AG10803 (cell line): ENCODE measurements around the gene CKB.
A peak's percentile ranks its signal among the peaks of the same experiment; 100 is the strongest.

Experiments
- DNase-seq: peaks from one replicate; pipeline ENCODE4 v3.0.0; 2010; ENCODE audit warnings: low read depth
- H3K4me3 ChIP-seq: 2 replicates; pipeline ENCODE4 v1.5.1; 2011; ENCODE audit warnings: mild to moderate bottlenecking, low read length, control low read depth
- CTCF ChIP-seq: conservative IDR thresholded peaks from 2 replicates; pipeline ENCODE4 v1.5.1; 2011; ENCODE audit warnings: mild to moderate bottlenecking, low read length, control low read depth, inconsistent platforms

Gene CKB

DNA sequence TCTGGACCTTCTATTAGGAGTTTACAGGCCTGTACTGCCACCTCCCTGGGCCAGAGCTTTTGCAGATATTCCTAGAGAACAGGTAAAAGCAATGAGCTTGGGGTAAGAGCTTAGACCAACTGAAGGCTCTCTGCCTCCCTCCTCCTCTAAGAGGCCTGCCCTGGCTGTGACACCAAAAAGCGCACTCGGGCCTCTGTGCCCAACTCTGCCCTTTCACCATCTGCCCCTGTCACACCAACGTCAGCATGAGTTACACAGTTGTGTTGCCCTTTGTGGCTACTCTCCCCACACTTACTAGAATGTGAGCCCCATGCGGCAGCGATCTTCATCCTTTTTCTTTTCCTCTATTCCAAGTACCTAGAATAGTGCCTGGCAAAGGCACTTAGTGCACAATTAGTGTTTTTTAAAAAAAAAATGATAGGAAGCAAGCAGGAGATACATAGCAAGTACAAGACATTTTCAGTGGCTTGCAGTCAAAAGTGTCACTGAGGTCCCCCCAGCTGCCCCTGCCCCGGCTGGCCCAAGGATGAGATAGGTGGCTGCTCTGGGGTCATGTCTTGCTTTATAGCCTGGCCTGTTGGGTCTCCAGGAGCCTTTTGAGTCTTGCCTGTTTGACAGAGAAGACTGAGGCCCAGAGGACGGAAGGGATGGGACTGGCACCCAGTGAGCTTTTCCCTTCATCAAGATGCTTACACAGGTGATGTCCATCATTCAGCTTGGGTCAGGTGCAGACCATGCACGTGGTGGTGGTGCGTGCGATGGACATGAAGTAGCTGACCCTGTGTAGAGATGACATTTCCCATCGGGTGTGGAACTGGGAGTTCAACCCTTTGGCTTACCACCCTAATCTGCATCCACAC, 12.5 kb downstream of the CKB start:
- no peak for DNase-seq
- H3K4me3 ChIP-seq = no peak overlapping the region
- TF ChIP-seq CTCF = no peak

- no peak for DNase-seq
- TF ChIP-seq CTCF = no peak
- H3K4me3 ChIP-seq = no peak overlapping the region
These were observed 13.9 kb downstream of the CKB start for GRCh38 chr14:103508521-103509329.

- H3K4me3 ChIP-seq = no peak overlapping the region
- DNase-seq = no peak
- TF ChIP-seq CTCF = no peak
These were observed 14.9 kb downstream of the CKB start for GRCh38 chr14:103507751-103508150.

- peak; percentile 14; the same call in 1 of the 2 replicates for TF ChIP-seq CTCF
- DNase-seq = no peak
- no peak overlapping the region for H3K4me3 ChIP-seq
These were observed 17.6 kb downstream of the CKB start for GRCh38 chr14:103504991-103505565.

DNA sequence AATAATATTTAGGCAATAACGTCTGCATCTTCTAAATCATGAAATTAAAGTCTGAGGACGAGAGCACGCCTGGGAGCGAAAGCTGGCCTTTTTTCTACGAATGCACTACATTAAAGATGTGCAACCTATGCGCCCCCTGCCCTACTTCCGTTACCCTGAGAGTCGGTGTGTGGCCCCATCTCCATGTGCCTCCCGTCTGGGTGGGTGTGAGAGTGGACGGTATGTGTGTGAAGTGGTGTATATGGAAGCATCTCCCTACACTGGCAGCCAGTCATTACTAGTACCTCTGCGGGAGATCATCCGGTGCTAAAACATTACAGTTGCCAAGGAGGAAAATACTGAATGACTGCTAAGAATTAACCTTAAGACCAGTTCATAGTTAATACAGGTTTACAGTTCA, 19.3 kb downstream of the CKB start:
- DNase-seq = no peak

GRCh38 chr14:103502877-103503276, 19.8 kb downstream of the CKB start:
- DNase-seq = no peak
- no peak for TF ChIP-seq CTCF
- no peak overlapping the region for H3K4me3 ChIP-seq

More for the DNA sequence above, 19.3 kb downstream of the CKB start:
- H3K4me3 ChIP-seq = no peak overlapping the region
- no peak for TF ChIP-seq CTCF
